H1 (cell line): Measurements from ENCODE around the gene ZNF747. TPM values are rescaled to one million over a fixed set of nuclear protein-coding genes. Genes with fewer than 3 reads are reported as not detected.

Experiments used
- CTCF ChIA-PET: fragments of 300-600 bp; sonication (Branson Sonifier 250); formaldehyde crosslinking; loops from one replicate; lab custom pipeline; 2021; ENCODE audit not compliant: partially characterized antibody; lab: Charles Lee
- POLR2A ChIA-PET: fragments of 300-600 bp; sonication (Branson Sonifier 250); formaldehyde crosslinking; loops from one replicate; lab custom pipeline; 2021; ENCODE audit warnings: inconsistent platforms; ENCODE audit not compliant: partially characterized antibody; lab: Charles Lee
- DNase-seq, 2 experiments: peaks; one replicate each; pipeline versions ENCODE4 v3.0.0 to v3.0.0-alpha.2; 2010 to 2022; ENCODE audit warnings: low spot score in 2 of 2, low read depth in 1 of 2, mixed read lengths in 1 of 2
- FAIRE-seq: peaks from 2 replicates; lab custom pipeline; 2011; peaks lifted over from hg19 to GRCh38; lab: Jason Lieb, UNC
- H2AFZ ChIP-seq: 2 replicates; pipeline ENCODE4 v1.8.1; 2012; ENCODE audit warnings: low read length, inconsistent platforms
- H2AK5ac ChIP-seq: 2 replicates; pipeline ENCODE4 v1.6.1; 2013; ENCODE audit warnings: low read depth, low read length
- H2BK120ac ChIP-seq: replicated peaks from 2 replicates; pipeline ENCODE3; 2013; ENCODE audit warnings: low read depth, low read length, inconsistent platforms
- H2BK12ac ChIP-seq: 2 replicates; pipeline ENCODE4 v1.6.1; 2013; ENCODE audit warnings: low read depth, low read length
- H2BK15ac ChIP-seq: 2 replicates; pipeline ENCODE4 v1.6.1; 2013; ENCODE audit warnings: low read length
- H2BK20ac ChIP-seq: 2 replicates; pipeline ENCODE4 v1.6.1; 2013; ENCODE audit warnings: low read length
- H2BK5ac ChIP-seq: 2 replicates; pipeline ENCODE4 v1.6.1; 2013; ENCODE audit warnings: low read depth, low read length
- H3K14ac ChIP-seq: 2 replicates; pipeline ENCODE4 v1.6.1; 2013; ENCODE audit warnings: inconsistent platforms; ENCODE audit not compliant: insufficient read length
- H3K18ac ChIP-seq: 2 replicates; pipeline ENCODE4 v1.6.1; 2013; ENCODE audit warnings: low read length; ENCODE audit errors: extremely low read depth
- H3K23ac ChIP-seq: 2 replicates; pipeline ENCODE4 v1.6.1; 2013; ENCODE audit warnings: inconsistent platforms; ENCODE audit not compliant: insufficient read length
- H3K23me2 ChIP-seq: 2 replicates; pipeline ENCODE4 v1.6.1; 2013; ENCODE audit warnings: low read depth, low read length
- H3K27ac ChIP-seq: 2 replicates; pipeline ENCODE4 v1.6.1; 2011; ENCODE audit warnings: low read depth, low read length, inconsistent platforms
- H3K27me3 ChIP-seq, 4 experiments: replicated peaks in 1 of 4; 1 replicate in 1 of 4; 2 replicates in 3 of 4; pipeline versions ENCODE4 v1.6.1 to v1.8.1; 2011 to 2013; ENCODE audit warnings: low read length in 3 of 4, mild to moderate bottlenecking in 3 of 4, inconsistent platforms in 2 of 4, mixed read lengths in 2 of 4, moderate library complexity in 1 of 4; ENCODE audit not compliant: control insufficient read depth in 3 of 4, insufficient read depth in 3 of 4; ENCODE audit errors: extremely low read depth in 1 of 4
- H3K36me3 ChIP-seq, 4 experiments: 2 replicates each; pipeline versions ENCODE4 v1.6.1 to v1.8.1; 2011 to 2013; ENCODE audit warnings: mild to moderate bottlenecking in 4 of 4, low read length in 3 of 4, moderate library complexity in 2 of 4, control low read depth in 1 of 4, inconsistent platforms in 1 of 4; ENCODE audit not compliant: insufficient read depth in 4 of 4, control insufficient read depth in 2 of 4
- H3K4ac ChIP-seq: replicated peaks from 2 replicates; pipeline ENCODE3; 2013; ENCODE audit warnings: low read length, low read depth, mixed read lengths, inconsistent platforms; ENCODE audit not compliant: insufficient read length
- H3K4me1 ChIP-seq, 4 experiments: replicated peaks in 1 of 4; 1 replicate in 1 of 4; 2 replicates in 3 of 4; pipeline versions ENCODE4 v1.6.1 to v1.8.1; 2011 to 2013; ENCODE audit warnings: low read length in 3 of 4, inconsistent platforms in 2 of 4, mixed read lengths in 1 of 4; ENCODE audit not compliant: insufficient read depth in 4 of 4, control insufficient read depth in 3 of 4
- H3K4me2 ChIP-seq, 2 experiments: 2 replicates each; pipeline versions ENCODE4 v1.6.1 to v1.8.1; 2011 to 2013; ENCODE audit warnings: low read depth in 2 of 2, low read length in 2 of 2, control low read depth in 1 of 2, inconsistent platforms in 1 of 2, mild to moderate bottlenecking in 1 of 2; ENCODE audit not compliant: insufficient read depth in 1 of 2
- H3K4me3 ChIP-seq, 4 experiments: fragments of 200-600, 300-600 bp in 1 of 4; sonication (generic), shearing (Covaris generic), sonication (Bioruptor Twin) in 1 of 4; 2 replicates each; pipeline versions ENCODE4 v1.5.1 to v1.8.1; 2011 to 2016; ENCODE audit warnings: low read length in 4 of 4, low read depth in 3 of 4, control low read depth in 2 of 4, inconsistent platforms in 2 of 4, mild to moderate bottlenecking in 2 of 4, mixed read lengths in 1 of 4, moderate library complexity in 1 of 4; ENCODE audit not compliant: insufficient read depth in 2 of 4; ENCODE audit errors: extremely low read depth in 1 of 4
- H3K56ac ChIP-seq: replicated peaks from 2 replicates; pipeline ENCODE3; 2013; ENCODE audit warnings: low read depth, mild to moderate bottlenecking, mixed read lengths, low read length, inconsistent platforms; ENCODE audit not compliant: insufficient read length
- H3K79me1 ChIP-seq: 2 replicates; pipeline ENCODE4 v1.6.1; 2013; ENCODE audit warnings: low read depth, low read length, control low read depth
- H3K79me2 ChIP-seq, 2 experiments: 2 replicates each; pipeline versions ENCODE4 v1.6.1 to v1.8.1; 2012 to 2013; ENCODE audit warnings: low read length in 2 of 2, mild to moderate bottlenecking in 2 of 2, inconsistent platforms in 1 of 2; ENCODE audit not compliant: insufficient read depth in 2 of 2, control insufficient read depth in 1 of 2
- H3K9ac ChIP-seq, 4 experiments: replicated peaks in 1 of 4; 1 replicate in 1 of 4; 2 replicates in 3 of 4; pipeline versions ENCODE4 v1.6.1 to v1.8.1; 2011 to 2013; ENCODE audit warnings: low read depth in 3 of 4, low read length in 3 of 4, control low read depth in 2 of 4, mild to moderate bottlenecking in 2 of 4, moderate library complexity in 2 of 4, inconsistent platforms in 1 of 4; ENCODE audit errors: extremely low read depth in 1 of 4
- H3K9me3 ChIP-seq, 2 experiments: 2 replicates each; pipeline versions ENCODE4 v1.6.1 to v1.8.1; 2012 to 2013; ENCODE audit warnings: mild to moderate bottlenecking in 2 of 2, moderate library complexity in 2 of 2, control low read depth in 1 of 2, inconsistent platforms in 1 of 2, low read depth in 1 of 2, low read length in 1 of 2, mixed read lengths in 1 of 2; ENCODE audit not compliant: insufficient read depth in 2 of 2
- H4K20me1 ChIP-seq, 2 experiments: replicated peaks in 1 of 2; 2 replicates each; pipeline versions ENCODE3 to v1.8.1; 2011 to 2013; ENCODE audit warnings: inconsistent platforms in 2 of 2, low read length in 2 of 2, mild to moderate bottlenecking in 1 of 2; ENCODE audit not compliant: insufficient read depth in 2 of 2, control insufficient read depth in 1 of 2
- H4K5ac ChIP-seq: 2 replicates; pipeline ENCODE4 v1.6.1; 2013; ENCODE audit warnings: low read length, low read depth, mixed read lengths, inconsistent platforms; ENCODE audit not compliant: insufficient read length
- H4K8ac ChIP-seq: 2 replicates; pipeline ENCODE4 v1.8.0; 2013; ENCODE audit warnings: mild to moderate bottlenecking, moderate library complexity, low read length, inconsistent platforms; ENCODE audit not compliant: insufficient read depth; ENCODE audit errors: extremely low read depth
- H4K91ac ChIP-seq: replicated peaks from 2 replicates; pipeline ENCODE3; 2013; ENCODE audit warnings: low read length, mixed read lengths, inconsistent platforms; ENCODE audit not compliant: insufficient read length
- FOSL1 ChIP-seq: IDR thresholded peaks from 2 replicates; pipeline ENCODE4 v1.6.1; 2011; ENCODE audit warnings: mild to moderate bottlenecking, low read depth, low read length, moderate library complexity; ENCODE audit not compliant: insufficient read depth
- GTF2F1 ChIP-seq: IDR thresholded peaks from 2 replicates; pipeline ENCODE4 v1.6.1; 2012; ENCODE audit warnings: low read depth, low read length, improper control_type of control experiment, borderline replicate concordance
- KDM5A ChIP-seq: fragments of 200-600 bp; IDR thresholded peaks from 2 replicates; pipeline ENCODE4 v1.7.1; 2012; ENCODE audit warnings: mild to moderate bottlenecking, low read length, inconsistent platforms, mixed read lengths
- RBBP5 ChIP-seq: IDR thresholded peaks from 2 replicates; pipeline ENCODE4 v1.7.1; 2012; ENCODE audit warnings: low read depth, mild to moderate bottlenecking, inconsistent platforms, low read length, moderate library complexity, borderline replicate concordance
- SIX5 ChIP-seq: IDR thresholded peaks from 2 replicates; pipeline ENCODE4 v1.6.1; 2011; ENCODE audit warnings: mild to moderate bottlenecking, low read depth, low read length
- SUZ12 ChIP-seq: fragments of 200-600 bp; sonication (generic); IDR thresholded peaks from 2 replicates; pipeline ENCODE4 v1.6.1; 2012; ENCODE audit warnings: mild to moderate bottlenecking, inconsistent platforms, low read length, moderate library complexity, mixed read lengths
- ZNF274 ChIP-seq: IDR thresholded peaks from 2 replicates; pipeline ENCODE4 v1.7.0; 2012; ENCODE audit warnings: low read length, borderline replicate concordance; ENCODE audit errors: extremely low read depth
- WGBS, 2 experiments: shearing (Covaris generic) in 1 of 2; methylation state at CpG; one replicate each; pipeline versions ENCODE4 v1.1.6 to v1.1.7; 2013 to 2015; ENCODE audit warnings: low lambda C conversion rate in 2 of 2, mixed read lengths in 2 of 2, inconsistent platforms in 1 of 2, low coverage in 1 of 2, missing lambda C conversion rate in 1 of 2; ENCODE audit not compliant: insufficient replicate concordance in 2 of 2, insufficient coverage in 1 of 2, insufficient read length in 1 of 2; ENCODE audit errors: extremely low coverage in 1 of 2, missing lambda C conversion rate in 1 of 2; 5-methylcytosine and 5-hydroxymethylcytosine counted together
- polyA plus RNA-seq, 7 experiments: library from polyadenylated mRNA; depleted of rRNA in 3 of 7; stranded (reverse) in 5 of 7; unstranded in 2 of 7; fragments of >200 nt in 5 of 7; fragments of 200-250 nt in 2 of 7; gene quantifications; 1 replicate in 5 of 7; 2 replicates in 1 of 7; 4 replicates in 1 of 7; pipeline versions ENCODE4 v1.2.1 to v1.2.3, GENCODE V29; 2011 to 2013; ENCODE audit warnings: missing spikeins in 2 of 7, mixed read lengths in 2 of 7
- total RNA-seq: library from RNA; stranded (reverse); fragmentation: NEBNext Ultra II Directional; extraction: Animal tissue kit (Norgen Biotek cat#: 25700); gene quantifications from 2 replicates; pipeline ENCODE4 v1.2.1, GENCODE V29; 2021

Gene ZNF747
- total and polyA plus RNA-seq, 2 of the 8 experiments (the other 6 are each of a cell fraction or from before 2014, with no cell fraction given): 9.9 to 10.3 TPM

DNA sequence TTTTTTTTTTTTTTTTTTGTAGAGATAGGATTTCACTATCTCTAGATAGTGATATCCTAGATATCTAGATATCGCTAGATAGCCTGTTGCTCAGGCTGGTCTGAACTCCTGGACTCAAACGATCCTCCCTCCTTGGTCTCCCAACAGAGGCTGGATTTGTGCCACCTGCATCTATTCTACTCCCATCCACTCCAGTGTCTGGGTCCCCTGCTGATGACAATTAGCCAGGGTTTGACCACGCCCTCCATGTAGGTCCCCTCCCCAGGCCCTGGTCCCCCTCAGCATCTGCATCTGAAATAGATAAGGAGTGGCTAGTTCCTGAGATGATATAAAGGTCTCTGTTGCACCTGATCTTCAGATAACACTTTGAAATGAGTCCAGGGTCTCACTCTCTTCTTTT lies 34.6 kb upstream of the ZNF747 start:
- Histone ChIP-seq H2BK120ac (no peak overlapping the region), H3K4me3 (no peak overlapping the region), H3K9ac (no peak overlapping the region), H2BK5ac (no peak overlapping the region), H4K20me1 (peaks cover 0 to 2% of the 10 kb centered on the region in 2 experiments), H3K27ac (no peak overlapping the region), H3K4me2 (no peak overlapping the region), H3K23ac (no peak overlapping the region), H3K9me3 (no peaks in the 10 kb centered on the region), H2AK5ac (no peak overlapping the region), H3K36me3 (no peaks in the 10 kb centered on the region), H4K5ac (no peak overlapping the region), H3K79me1 (no peaks in the 10 kb centered on the region), H3K56ac (no peak overlapping the region), H3K18ac (no peak overlapping the region), H2AFZ (no peak overlapping the region), H3K4me1 (peaks cover 0 to 9% (median 2%) of the 10 kb centered on the region in 4 experiments; a peak in 5 of 7 replicates), H4K91ac (no peak overlapping the region), H2BK20ac (no peak overlapping the region), H3K79me2 (no peaks in the 10 kb centered on the region), H3K27me3 (no peaks in the 10 kb centered on the region; a peak in 1 of 7 replicates), H2BK12ac (no peak overlapping the region), H3K14ac (no peak overlapping the region), H4K8ac (no peak overlapping the region), H2BK15ac (no peak overlapping the region), H3K23me2 (peaks cover 12% of the 10 kb centered on the region; the same call in 1 of the 2 replicates), H3K4ac (no peak overlapping the region)
- FAIRE-seq (no peak), DNase-seq (no peak)
- WGBS, 2 experiments: 81% methylated on average over 3 of the region's 3 CpGs; no CpG with 5 or more reads in 1 of the 2 experiments
- POLR2A ChIA-PET: interaction anchor here (3.8 kb wide), 1 partner anchor 11 kb away, joined by 17 read pairs; the partner anchor contains the start of gene ZNF764
- CTCF ChIA-PET: interaction anchor here (1.2 to 1.9 kb wide), 2 partner anchors 16 to 139 kb away, joined by 3 to 6 read pairs; partner anchors contain the start of genes DCTPP1 and ZNF785
- TF ChIP-seq FOSL1 (no peak), GTF2F1 (no peak), RBBP5 (no peak), SIX5 (no peak), KDM5A (no peak), SUZ12 (no peak), ZNF274 (no peak)
